ENCODE measurements around the gene SLC1A2. TPM values are rescaled to one million over a fixed set of nuclear protein-coding genes. Genes with fewer than 3 reads are reported as not detected.
A peak's percentile ranks its signal among the peaks of the same experiment; 100 is the strongest.

Gene SLC1A2
- total RNA-seq, 2 experiments from 2014 or later: not detected

GRCh38 chr11:35343033-35343598 is 76.2 kb downstream of the SLC1A2 start:
- intact Hi-C loops (cut with micrococcal nuclease): no loop called here
- DNase-seq: peak; percentile 73
- ATAC-seq: peak; percentile 80
- TF ChIP-seq CTCF (IDR thresholded peaks at IDR 0.05): no peak
- peaks cover 25% of the 10 kb centered on the region for H3K4me1 Mint-ChIP-seq (ENCODE audit: low read depth)
- CTCF ChIA-PET: no interaction called here
- H3K36me3 Mint-ChIP-seq (ENCODE audit: low read depth): no peaks in the 10 kb centered on the region
- H3K9me3 Mint-ChIP-seq: no peaks in the 10 kb centered on the region
- no peaks in the 10 kb centered on the region for H3K27me3 Mint-ChIP-seq
- peak overlapping the region; percentile 66 for H3K27ac Mint-ChIP-seq
- POLR2A ChIA-PET: no interaction called here
- peak overlapping the region; percentile 30 for H3K4me3 Mint-ChIP-seq

GRCh38 chr11:35340715-35341114 is 78.6 kb downstream of the SLC1A2 start:
- CTCF ChIA-PET: interaction anchor here (1.2 to 1.4 kb wide), 2 partner anchors 10 to 51 kb away, joined by 3 read pairs; no protein-coding TSS in a partner anchor
- ATAC-seq: no peak

GRCh38 chr11:35340071-35340470 is 79.3 kb downstream of the SLC1A2 start:
- TF ChIP-seq CTCF (IDR thresholded peaks at IDR 0.05): no peak
- Mint-ChIP-seq H3K27me3 (no peaks in the 10 kb centered on the region), H3K4me3 (no peak overlapping the region), H3K27ac (no peak overlapping the region), H3K9me3 (no peaks in the 10 kb centered on the region), H3K4me1 (ENCODE audit: low read depth) (peaks cover 30% of the 10 kb centered on the region), H3K36me3 (ENCODE audit: low read depth) (no peaks in the 10 kb centered on the region)
- POLR2A ChIA-PET: no interaction called here
- CTCF ChIA-PET: interaction anchor here (1.1 to 1.4 kb wide), 3 partner anchors 11 to 52 kb away, joined by 3 to 5 read pairs (median 3); no protein-coding TSS in a partner anchor
- DNase-seq (no peak), ATAC-seq (no peak)
- intact Hi-C loops (cut with micrococcal nuclease): no loop called here

More at GRCh38 chr11:35340715-35341114, 78.6 kb downstream of the SLC1A2 start:
- Mint-ChIP-seq H3K4me1 (ENCODE audit: low read depth) (peaks cover 34% of the 10 kb centered on the region), H3K9me3 (no peaks in the 10 kb centered on the region), H3K27ac (no peak overlapping the region), H3K27me3 (no peaks in the 10 kb centered on the region), H3K4me3 (no peak overlapping the region), H3K36me3 (ENCODE audit: low read depth) (no peaks in the 10 kb centered on the region)
- intact Hi-C loops (cut with micrococcal nuclease): no loop called here
- TF ChIP-seq CTCF (IDR thresholded peaks at IDR 0.05): no peak
- no peak for DNase-seq
- POLR2A ChIA-PET: no interaction called here

- H3K4me3 Mint-ChIP-seq: no peak overlapping the region
- DNase-seq (no peak), ATAC-seq (no peak)
- intact Hi-C loops (cut with micrococcal nuclease): no loop called here
- POLR2A ChIA-PET: interaction anchor here (1.0 to 1.3 kb wide), 2 partner anchors 423 to 1102 kb away, joined by 3 read pairs; partner anchors contain the start of genes APIP and PDHX
- peaks cover 32% of the 10 kb centered on the region for H3K4me1 Mint-ChIP-seq (ENCODE audit: low read depth)
- TF ChIP-seq CTCF (IDR thresholded peaks at IDR 0.05): no peak
- H3K9me3 Mint-ChIP-seq: no peaks in the 10 kb centered on the region
- H3K27me3 Mint-ChIP-seq: no peaks in the 10 kb centered on the region
- no peak overlapping the region for H3K27ac Mint-ChIP-seq
- CTCF ChIA-PET: interaction anchor here (1.1 kb wide), 1 partner anchor 412 kb away, joined by 4 read pairs; no protein-coding TSS in a partner anchor
- H3K36me3 Mint-ChIP-seq (ENCODE audit: low read depth): no peaks in the 10 kb centered on the region
These were observed 80.4 kb downstream of the SLC1A2 start for GRCh38 chr11:35338921-35339320.

- H3K27ac Mint-ChIP-seq: no peak overlapping the region
- intact Hi-C loops (cut with micrococcal nuclease): no loop called here
These were observed 81.4 kb downstream of the SLC1A2 start for GRCh38 chr11:35337914-35338305.

More at GRCh38 chr11:35337914-35338305, 81.4 kb downstream of the SLC1A2 start:
- Mint-ChIP-seq H3K9me3 (no peaks in the 10 kb centered on the region), H3K27me3 (no peaks in the 10 kb centered on the region), H3K4me1 (ENCODE audit: low read depth) (peaks cover 23% of the 10 kb centered on the region), H3K4me3 (no peak overlapping the region), H3K36me3 (ENCODE audit: low read depth) (no peaks in the 10 kb centered on the region)
- no peak for TF ChIP-seq CTCF (IDR thresholded peaks at IDR 0.05)
- CTCF ChIA-PET: interaction anchor here (1.0 kb wide), 1 partner anchor 30 kb away, joined by 3 read pairs; no protein-coding TSS in a partner anchor
- POLR2A ChIA-PET: interaction anchor here (2.1 kb wide), 1 partner anchor 192 kb away, joined by 8 read pairs; no protein-coding TSS in a partner anchor
- no peak for ATAC-seq
- no peak for DNase-seq
